Measurements from ENCODE around the gene C6orf15. TPM values are rescaled to one million over a fixed set of nuclear protein-coding genes. Genes with fewer than 3 reads are reported as not detected.

Gene C6orf15
- total and polyA plus RNA-seq, 2 of the 8 experiments (the other 6 are each of a cell fraction or from before 2014, with no cell fraction given): not detected

DNA sequence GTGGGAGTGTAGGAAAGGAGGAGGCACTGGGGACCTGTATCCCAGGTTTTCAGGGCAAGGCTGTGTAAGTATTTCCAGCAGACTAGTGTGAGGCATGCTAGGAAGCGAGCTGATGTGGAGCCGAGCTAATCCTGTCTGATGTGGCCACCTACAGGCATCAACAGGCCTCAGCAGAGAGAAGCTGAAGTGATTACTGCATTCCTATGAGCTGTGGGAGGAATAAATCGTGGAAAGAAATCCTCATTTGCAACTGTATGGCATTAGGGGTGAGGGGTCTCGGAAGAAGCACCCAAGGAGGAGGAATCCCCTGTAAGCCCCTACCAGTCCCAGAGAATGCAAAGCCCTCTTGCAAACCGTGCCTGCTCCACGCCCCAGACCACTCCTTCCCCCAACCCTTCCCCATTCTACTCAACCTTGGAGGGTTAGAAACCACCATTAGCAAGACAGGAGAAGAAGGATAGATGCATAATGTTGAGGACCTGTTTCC is 41.6 kb downstream of the C6orf15 start (continued):
- peak in 1 of 2 experiments; percentile 35; a peak in 1 of 3 replicates for TF ChIP-seq EP300 (IDR thresholded peaks at IDR 0.05; ENCODE audit: borderline replicate concordance in 1 of 2, low read depth in 2 of 2, low read length in 2 of 2)
- TF ChIP-seq NANOG (IDR thresholded peaks at IDR 0.05; ENCODE audit: insufficient read depth, low read depth, low read length, poor library complexity, severe bottlenecking): no peak
- TF ChIP-seq TBP (IDR thresholded peaks at IDR 0.05; ENCODE audit: low read depth, low read length): peak; percentile 33; the same call in 1 of the 2 replicates
- no peak for TF ChIP-seq NRF1 (IDR thresholded peaks at IDR 0.05; ENCODE audit: low read depth, low read length)
- TF ChIP-seq, protein P1, sequence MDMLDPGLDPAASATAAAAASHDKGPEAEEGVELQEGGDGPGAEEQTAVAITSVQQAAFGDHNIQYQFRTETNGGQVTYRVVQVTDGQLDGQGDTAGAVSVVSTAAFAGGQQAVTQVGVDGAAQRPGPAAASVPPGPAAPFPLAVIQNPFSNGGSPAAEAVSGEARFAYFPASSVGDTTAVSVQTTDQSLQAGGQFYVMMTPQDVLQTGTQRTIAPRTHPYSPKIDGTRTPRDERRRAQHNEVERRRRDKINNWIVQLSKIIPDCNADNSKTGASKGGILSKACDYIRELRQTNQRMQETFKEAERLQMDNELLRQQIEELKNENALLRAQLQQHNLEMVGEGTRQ (IDR thresholded peaks at IDR 0.05; ENCODE audit: low read length): no peak
- no peak for TF ChIP-seq MAFK (IDR thresholded peaks at IDR 0.05; ENCODE audit: low read depth, low read length)
- TF ChIP-seq RAD21 (IDR thresholded peaks at IDR 0.05 in 1 of 2, conservative IDR thresholded peaks at IDR 0.05 in 1 of 2; ENCODE audit: low read depth in 2 of 2, low read length in 2 of 2): peak; percentile 85 to 87
- no peak for TF ChIP-seq TAF1 (IDR thresholded peaks at IDR 0.05; ENCODE audit: low read depth, low read length)
- no peak for TF ChIP-seq SP2 (IDR thresholded peaks at IDR 0.05; ENCODE audit: low read length)
- no peak for TF ChIP-seq SP4 (IDR thresholded peaks at IDR 0.05; ENCODE audit: low read length)
- no peak for TF ChIP-seq CHD2 (IDR thresholded peaks at IDR 0.05; ENCODE audit: low read length)
- TF ChIP-seq E2F6 (IDR thresholded peaks at IDR 0.05): no peak
- no peak for TF ChIP-seq POU5F1 (IDR thresholded peaks at IDR 0.05; ENCODE audit: low read depth, low read length)

Data from H1 (cell line).